IPS-15b (cell line): ENCODE data around the gene CDHR3.
"Not testable (repeated sequence)": the region's sequence is repeated elsewhere in the genome, so short reads cannot be mapped to it uniquely, and the experiment has no call there.

Source experiments
- H3K27me3 ChIP-seq: one replicate; pipeline ENCODE4 v1.6.1; 2013; ENCODE audit warnings: low read length; ENCODE audit not compliant: control insufficient read depth, insufficient read depth
- H3K36me3 ChIP-seq: one replicate; pipeline ENCODE4 v1.6.1; 2013; ENCODE audit warnings: low read length; ENCODE audit not compliant: control insufficient read depth, insufficient read depth
- H3K4me1 ChIP-seq: one replicate; pipeline ENCODE4 v1.6.1; 2013; ENCODE audit warnings: mild to moderate bottlenecking, low read length; ENCODE audit not compliant: control insufficient read depth, insufficient read depth
- H3K4me3 ChIP-seq: one replicate; pipeline ENCODE4 v1.5.1; 2013; ENCODE audit warnings: low read depth, low read length
- H3K9ac ChIP-seq: one replicate; pipeline ENCODE4 v1.6.1; 2013; ENCODE audit warnings: low read depth, mild to moderate bottlenecking, low read length
- H3K9me3 ChIP-seq: one replicate; pipeline ENCODE4 v1.6.1; 2013; ENCODE audit warnings: mild to moderate bottlenecking, low read length; ENCODE audit not compliant: control insufficient read depth, insufficient read depth

Gene CDHR3

DNA sequence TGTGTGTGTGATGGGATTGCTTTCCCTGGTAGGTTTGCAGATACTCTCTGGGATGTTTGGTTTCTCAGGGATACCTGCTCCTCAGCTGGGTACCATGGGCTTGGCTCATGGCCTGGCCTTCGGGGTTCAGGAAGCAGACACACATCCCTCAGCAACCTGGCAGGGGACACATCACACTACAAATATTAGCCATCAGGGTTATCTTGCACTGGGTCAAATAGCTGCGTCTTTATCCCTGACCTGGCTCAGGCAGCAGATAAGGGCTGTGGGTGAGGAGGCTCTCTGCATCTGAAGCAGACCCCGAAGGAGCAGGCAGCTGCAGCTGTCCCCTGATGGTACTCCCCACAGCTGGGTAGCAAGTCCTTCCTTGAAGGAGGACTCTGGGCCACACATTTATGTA is 25.7 kb upstream of the CDHR3 start:
- H3K4me3 ChIP-seq = no peak overlapping the region
- H3K36me3 ChIP-seq = no peaks in the 10 kb centered on the region
- H3K4me1 ChIP-seq = no peaks in the 10 kb centered on the region
- no peak overlapping the region for H3K9ac ChIP-seq
- no peaks in the 10 kb centered on the region for H3K9me3 ChIP-seq
- H3K27me3 ChIP-seq = no peaks in the 10 kb centered on the region

DNA sequence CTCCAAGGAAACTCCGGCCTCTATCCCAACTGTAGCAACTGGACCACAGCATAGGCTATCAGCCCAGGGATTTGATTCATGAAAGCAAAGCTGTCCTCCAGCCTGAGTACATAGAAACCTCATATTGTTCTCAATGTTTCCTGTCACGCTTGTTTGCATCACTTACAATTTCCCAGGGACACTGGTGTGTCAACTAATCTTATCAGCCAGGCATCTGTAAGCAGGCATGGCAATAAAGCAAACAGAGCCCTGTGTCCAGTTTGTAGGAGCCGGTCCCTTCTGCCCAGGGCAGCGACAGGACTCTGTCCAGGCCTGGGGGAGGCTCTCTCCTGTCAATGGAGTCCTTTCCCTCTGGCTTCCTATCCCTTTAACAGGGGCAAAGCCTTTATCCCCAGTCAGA is 23.0 kb upstream of the CDHR3 start:
- Histone ChIP-seq H3K36me3 (no peaks in the 10 kb centered on the region), H3K4me3 (no peak overlapping the region), H3K9ac (no peak overlapping the region), H3K9me3 (no peaks in the 10 kb centered on the region), H3K4me1 (no peaks in the 10 kb centered on the region), H3K27me3 (no peaks in the 10 kb centered on the region)

- no peak overlapping the region for H3K9ac ChIP-seq
- no peak overlapping the region for H3K4me3 ChIP-seq
- no peaks in the 10 kb centered on the region for H3K9me3 ChIP-seq
- no peaks in the 10 kb centered on the region for H3K4me1 ChIP-seq
- H3K36me3 ChIP-seq = no peaks in the 10 kb centered on the region
- H3K27me3 ChIP-seq = no peaks in the 10 kb centered on the region
These were observed 21.5 kb upstream of the CDHR3 start for GRCh38 chr7:105941596-105941995.

DNA sequence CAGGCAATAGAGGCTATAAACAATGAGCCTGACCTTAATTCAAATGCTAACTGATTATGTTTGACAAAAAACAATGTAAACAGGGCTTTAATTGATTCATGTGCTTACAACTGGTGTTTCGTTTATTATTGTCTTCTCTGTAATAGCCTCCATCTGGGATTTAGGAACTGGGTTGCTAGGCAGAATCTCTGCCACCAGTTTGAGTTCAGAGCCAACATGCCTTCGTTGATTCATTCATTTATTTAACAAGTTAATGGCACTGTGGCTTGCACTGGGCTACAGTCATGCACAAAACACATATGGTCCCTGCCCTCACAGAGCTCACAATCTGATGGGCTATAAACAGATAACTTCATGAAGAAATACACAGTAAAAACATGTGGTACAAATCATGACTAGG is 19.6 kb upstream of the CDHR3 start:
- no peaks in the 10 kb centered on the region for H3K9me3 ChIP-seq
- no peaks in the 10 kb centered on the region for H3K27me3 ChIP-seq
- H3K36me3 ChIP-seq = no peaks in the 10 kb centered on the region
- no peaks in the 10 kb centered on the region for H3K4me1 ChIP-seq
- no peak overlapping the region for H3K9ac ChIP-seq
- H3K4me3 ChIP-seq = no peak overlapping the region

GRCh38 chr7:105945848-105946247 is 17.2 kb upstream of the CDHR3 start:
- Histone ChIP-seq H3K9me3 (no peaks in the 10 kb centered on the region), H3K27me3 (no peaks in the 10 kb centered on the region), H3K4me1 (no peaks in the 10 kb centered on the region), H3K4me3 (no peak overlapping the region), H3K36me3 (no peaks in the 10 kb centered on the region), H3K9ac (no peak overlapping the region)

DNA sequence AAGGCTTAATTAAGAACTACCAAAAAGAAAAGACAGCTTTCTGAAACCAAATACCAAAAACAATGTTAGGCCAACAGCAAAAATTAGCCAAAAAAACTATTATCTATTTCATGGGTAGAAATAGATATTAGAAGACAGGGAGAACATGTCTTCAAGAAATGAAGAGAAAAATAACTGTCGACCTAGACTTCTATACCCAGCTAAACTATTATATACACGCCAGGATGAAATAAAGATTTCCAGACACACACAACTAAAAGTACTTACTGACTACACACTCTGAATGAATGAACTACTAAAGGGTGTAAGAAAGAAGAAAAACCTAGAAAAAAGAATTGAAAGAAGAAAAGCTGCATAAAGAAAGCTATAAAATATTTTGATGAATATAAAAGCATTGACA is 11.5 kb upstream of the CDHR3 start:
- Histone ChIP-seq H3K9me3 (peaks cover 5% of the 10 kb centered on the region), H3K4me1 (no peaks in the 10 kb centered on the region), H3K27me3 (no peaks in the 10 kb centered on the region), H3K4me3 (no peak overlapping the region), H3K36me3 (no peaks in the 10 kb centered on the region), H3K9ac (no peak overlapping the region)

DNA sequence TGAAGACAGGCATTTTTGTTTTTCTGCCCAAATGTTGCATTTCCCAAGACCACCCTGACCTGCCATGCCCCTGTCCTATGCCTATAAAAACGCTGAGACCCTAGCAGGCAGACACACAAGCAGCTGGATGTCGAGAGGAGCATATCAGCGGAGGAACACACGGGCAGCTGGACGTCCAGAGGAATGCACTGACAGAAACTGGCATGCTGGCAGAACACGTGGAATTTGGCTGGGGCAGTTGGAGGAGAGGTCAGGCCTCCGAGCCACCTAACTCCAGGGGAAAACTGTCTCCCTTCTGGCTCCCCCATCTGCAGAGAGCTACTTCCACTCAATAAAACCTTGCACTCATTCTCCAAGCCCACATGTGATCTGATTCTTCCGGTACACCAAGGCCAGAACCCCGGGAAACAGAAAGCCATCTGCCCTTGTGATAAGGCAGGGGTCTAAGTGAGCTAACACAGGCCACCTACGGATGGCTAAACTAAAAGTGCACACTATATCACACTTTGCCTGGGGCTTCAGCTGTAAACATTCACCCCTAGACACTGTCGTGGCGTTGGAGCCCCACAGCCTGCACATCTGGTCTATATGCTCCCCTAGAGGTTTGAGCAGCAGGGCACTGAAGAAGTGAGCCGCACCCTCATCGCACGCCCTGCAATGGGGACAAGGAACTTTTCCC is 10.0 kb upstream of the CDHR3 start:
- Histone ChIP-seq H3K9me3 (peaks cover 5% of the 10 kb centered on the region), H3K36me3 (no peaks in the 10 kb centered on the region), H3K4me3 (no peak overlapping the region), H3K4me1 (no peaks in the 10 kb centered on the region), H3K27me3 (no peaks in the 10 kb centered on the region), H3K9ac (no peak overlapping the region)

- Histone ChIP-seq H3K9ac (no peak overlapping the region), H3K4me1 (no peaks in the 10 kb centered on the region), H3K27me3 (no peaks in the 10 kb centered on the region), H3K4me3 (no peak overlapping the region), H3K9me3 (peaks cover 5% of the 10 kb centered on the region), H3K36me3 (no peaks in the 10 kb centered on the region)
These were observed 8.4 kb upstream of the CDHR3 start for GRCh38 chr7:105954711-105955110.

DNA sequence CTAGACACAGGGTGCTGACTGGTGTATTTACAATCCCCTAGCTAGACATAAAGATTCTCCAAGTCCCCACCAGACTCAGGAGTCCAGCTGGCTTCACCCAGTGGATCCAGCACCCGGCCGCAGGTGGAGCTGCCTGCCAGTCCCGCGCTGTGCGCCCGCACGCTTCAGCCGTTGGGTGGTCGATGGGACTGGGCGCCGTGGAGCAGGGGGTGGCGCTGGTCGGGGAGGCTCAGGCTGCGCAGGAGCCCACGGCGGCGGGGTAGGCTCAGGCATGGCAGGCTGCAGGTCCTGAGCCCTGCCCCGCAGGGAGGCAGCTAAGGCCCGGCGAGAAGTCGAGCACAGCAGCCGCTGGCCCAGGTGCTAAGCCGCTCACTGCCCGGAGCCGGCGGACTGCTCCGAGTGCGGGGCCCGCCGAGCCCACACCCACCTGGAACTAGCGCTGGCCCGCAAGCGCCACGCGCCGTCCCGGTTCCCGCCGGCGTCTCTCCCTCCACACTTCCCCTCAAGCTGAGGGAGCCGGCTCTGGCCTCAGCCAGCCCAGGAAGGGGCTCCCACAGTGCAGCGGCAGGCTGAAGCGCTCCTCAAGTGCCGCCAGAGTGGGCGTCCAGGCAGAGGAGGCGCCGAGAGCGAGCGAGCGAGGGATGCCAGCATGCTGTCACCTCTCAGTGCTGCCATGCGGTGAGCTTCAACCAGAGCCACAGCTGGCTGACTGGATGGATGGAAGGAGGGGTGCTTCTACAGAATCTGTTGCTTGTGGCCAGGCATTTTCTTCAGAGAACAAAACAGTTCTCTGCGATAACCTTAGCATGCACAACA is 7.2 kb upstream of the CDHR3 start:
- not testable (repeated sequence) for H3K27me3 ChIP-seq, H3K9me3 ChIP-seq, H3K4me1 ChIP-seq, H3K4me3 ChIP-seq, H3K36me3 ChIP-seq, H3K9ac ChIP-seq

- Histone ChIP-seq H3K4me1 (peaks cover under 1% of the 10 kb centered on the region), H3K4me3 (no peak overlapping the region), H3K36me3 (no peaks in the 10 kb centered on the region), H3K9me3 (no peaks in the 10 kb centered on the region), H3K27me3 (no peaks in the 10 kb centered on the region), H3K9ac (no peak overlapping the region)
These were observed 5.1 kb upstream of the CDHR3 start for GRCh38 chr7:105958012-105958411.

DNA sequence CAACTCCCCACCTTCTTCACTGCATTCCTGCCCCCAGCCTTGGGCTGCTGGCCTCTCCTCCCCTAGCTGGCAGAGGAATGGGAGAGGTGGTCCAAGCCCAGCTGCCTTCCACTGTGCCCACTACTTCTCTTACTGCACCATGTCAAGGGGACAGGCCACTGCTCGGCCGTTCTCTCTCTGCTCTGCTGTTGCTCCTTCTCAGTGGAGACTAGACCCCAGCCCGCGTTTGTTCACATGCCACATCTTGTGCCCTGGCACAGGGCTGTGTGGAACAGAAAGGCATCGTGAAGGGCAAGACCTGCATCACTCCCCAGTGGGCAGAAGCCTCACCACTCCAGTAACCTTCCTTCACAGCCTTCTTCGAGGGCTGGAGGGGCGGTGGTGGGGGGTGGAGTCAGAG is 711 bp upstream of the CDHR3 start:
- Histone ChIP-seq H3K9me3 (no peaks in the 10 kb centered on the region), H3K4me1 (peaks cover 10% of the 10 kb centered on the region), H3K36me3 (no peaks in the 10 kb centered on the region), H3K27me3 (no peaks in the 10 kb centered on the region), H3K9ac (no peak overlapping the region), H3K4me3 (no peak overlapping the region)

DNA sequence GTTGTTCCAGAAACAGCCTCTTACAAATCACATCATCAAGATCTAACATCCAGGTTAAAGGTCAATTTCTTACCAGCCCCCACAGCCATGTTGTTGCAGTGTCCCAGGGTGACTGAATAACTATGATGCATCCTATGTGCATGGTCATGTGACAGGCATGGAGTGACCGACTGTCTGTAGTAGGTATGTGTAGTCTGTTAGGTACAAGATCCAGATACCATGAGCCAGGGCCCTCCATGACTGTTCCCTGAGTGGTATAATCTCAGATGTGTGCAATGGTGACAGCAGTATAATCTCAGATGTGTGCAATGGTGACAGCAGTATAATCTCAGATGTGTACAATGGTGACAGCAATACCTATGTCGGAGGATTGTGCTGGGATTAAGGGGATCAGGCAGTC is 8.8 kb downstream of the CDHR3 start:
- no peaks in the 10 kb centered on the region for H3K27me3 ChIP-seq
- no peak overlapping the region for H3K4me3 ChIP-seq
- no peak overlapping the region for H3K9ac ChIP-seq
- no peaks in the 10 kb centered on the region for H3K9me3 ChIP-seq
- no peaks in the 10 kb centered on the region for H3K36me3 ChIP-seq
- H3K4me1 ChIP-seq = no peaks in the 10 kb centered on the region
